Measurements from ENCODE around the gene IL17RE. TPM values are rescaled to one million over a fixed set of nuclear protein-coding genes. Genes with fewer than 3 reads are reported as not detected.

The IL17RE gene
- total and polyA plus RNA-seq, 2 of the 13 experiments (the other 11 are each of a cell fraction or from before 2014, with no cell fraction given): 14.5 to 24.1 TPM

DNA sequence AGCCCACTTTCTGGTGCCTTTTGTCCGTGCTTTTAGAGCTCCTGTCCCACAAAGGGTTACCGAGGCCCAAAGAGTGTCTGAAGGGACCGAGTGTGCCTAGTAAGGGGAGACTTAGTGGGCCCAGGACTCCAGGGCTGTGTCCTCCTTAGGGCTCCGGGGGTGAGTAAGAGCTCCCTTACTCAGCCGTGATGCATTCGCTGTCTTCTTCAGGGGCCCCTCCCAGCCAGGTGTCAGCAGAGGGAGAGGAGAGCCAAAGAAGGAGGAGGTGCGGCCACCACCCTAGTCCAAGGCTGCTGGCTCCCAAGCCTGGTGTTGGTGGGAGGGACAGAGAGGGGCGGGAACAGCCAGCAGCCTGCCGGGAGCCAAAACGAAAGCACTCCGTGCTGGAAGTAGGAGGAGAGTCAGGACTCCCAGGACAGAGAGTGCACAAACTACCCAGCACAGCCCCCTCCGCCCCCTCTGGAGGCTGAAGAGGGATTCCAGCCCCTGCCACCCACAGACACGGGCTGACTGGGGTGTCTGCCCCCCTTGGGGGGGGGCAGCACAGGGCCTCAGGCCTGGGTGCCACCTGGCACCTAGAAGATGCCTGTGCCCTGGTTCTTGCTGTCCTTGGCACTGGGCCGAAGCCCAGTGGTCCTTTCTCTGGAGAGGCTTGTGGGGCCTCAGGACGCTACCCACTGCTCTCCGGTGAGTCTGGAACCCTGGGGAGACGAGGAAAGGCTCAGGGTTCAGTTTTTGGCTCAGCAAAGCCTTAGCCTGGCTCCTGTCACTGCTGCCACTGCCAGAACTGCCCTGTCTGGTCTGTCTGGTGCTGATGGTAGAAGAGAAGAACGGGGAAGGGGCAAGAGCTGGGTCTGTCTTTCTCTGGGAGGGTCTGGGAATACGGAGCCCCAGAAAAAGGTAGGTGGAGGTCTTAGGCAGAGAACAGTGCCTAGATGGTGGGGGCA lies 14.4 kb downstream of the IL17RE start, which contains the start of gene IL17RC (continued):
- TF ChIP-seq ARNT2 (CRISPR knock-in tag; IDR thresholded peaks at IDR 0.05; ENCODE audit: low read depth): peak; percentile 74; the same call in 1 of the 2 replicates
- TF ChIP-seq TMF1 (CRISPR knock-in tag; IDR thresholded peaks at IDR 0.05; ENCODE audit: low read depth): no peak
- peak; percentile 35 for TF ChIP-seq RBM39 (IDR thresholded peaks at IDR 0.05; ENCODE audit: low read depth, low read length, poor library complexity, severe bottlenecking)
- TF ChIP-seq ZNF552 (CRISPR knock-in tag; IDR thresholded peaks at IDR 0.05; ENCODE audit: borderline replicate concordance): no peak
- TF ChIP-seq MED1 (CRISPR knock-in tag; IDR thresholded peaks at IDR 0.05): no peak
- no peak for TF ChIP-seq ZNF761 (CRISPR knock-in tag; conservative IDR thresholded peaks at IDR 0.05)
- TF ChIP-seq PITX1 (CRISPR knock-in tag; IDR thresholded peaks at IDR 0.05): no peak
- TF ChIP-seq ZNF678 (CRISPR knock-in tag; IDR thresholded peaks at IDR 0.05): no peak
- TF ChIP-seq ZNF615 (CRISPR knock-in tag; IDR thresholded peaks at IDR 0.05; ENCODE audit: borderline replicate concordance): no peak
- TF ChIP-seq, protein P1, sequence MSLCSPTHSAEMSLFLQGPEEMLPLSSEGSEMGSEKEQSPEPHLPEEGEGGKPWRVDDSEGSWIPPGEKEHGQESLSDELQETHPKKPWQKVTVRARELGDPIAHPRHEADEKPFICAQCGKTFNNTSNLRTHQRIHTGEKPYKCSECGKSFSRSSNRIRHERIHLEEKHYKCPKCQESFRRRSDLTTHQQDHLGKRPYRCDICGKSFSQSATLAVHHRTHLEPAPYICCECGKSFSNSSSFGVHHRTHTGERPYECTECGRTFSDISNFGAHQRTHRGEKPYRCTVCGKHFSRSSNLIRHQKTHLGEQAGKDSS (CRISPR knock-in tag; IDR thresholded peaks at IDR 0.05; ENCODE audit: borderline replicate concordance, low read depth): peak; percentile 41; the same call in 1 of the 2 replicates
- TF ChIP-seq MBNL3 (CRISPR knock-in tag; conservative IDR thresholded peaks at IDR 0.05): no peak
- TF ChIP-seq, protein P2, sequence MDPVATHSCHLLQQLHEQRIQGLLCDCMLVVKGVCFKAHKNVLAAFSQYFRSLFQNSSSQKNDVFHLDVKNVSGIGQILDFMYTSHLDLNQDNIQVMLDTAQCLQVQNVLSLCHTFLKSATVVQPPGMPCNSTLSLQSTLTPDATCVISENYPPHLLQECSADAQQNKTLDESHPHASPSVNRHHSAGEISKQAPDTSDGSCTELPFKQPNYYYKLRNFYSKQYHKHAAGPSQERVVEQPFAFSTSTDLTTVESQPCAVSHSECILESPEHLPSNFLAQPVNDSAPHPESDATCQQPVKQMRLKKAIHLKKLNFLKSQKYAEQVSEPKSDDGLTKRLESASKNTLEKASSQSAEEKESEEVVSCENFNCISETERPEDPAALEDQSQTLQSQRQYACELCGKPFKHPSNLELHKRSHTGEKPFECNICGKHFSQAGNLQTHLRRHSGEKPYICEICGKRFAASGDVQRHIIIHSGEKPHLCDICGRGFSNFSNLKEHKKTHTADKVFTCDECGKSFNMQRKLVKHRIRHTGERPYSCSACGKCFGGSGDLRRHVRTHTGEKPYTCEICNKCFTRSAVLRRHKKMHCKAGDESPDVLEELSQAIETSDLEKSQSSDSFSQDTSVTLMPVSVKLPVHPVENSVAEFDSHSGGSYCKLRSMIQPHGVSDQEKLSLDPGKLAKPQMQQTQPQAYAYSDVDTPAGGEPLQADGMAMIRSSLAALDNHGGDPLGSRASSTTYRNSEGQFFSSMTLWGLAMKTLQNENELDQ (CRISPR knock-in tag; IDR thresholded peaks at IDR 0.05; ENCODE audit: borderline replicate concordance): no peak
- no peak for TF ChIP-seq KDM3A (CRISPR knock-in tag; IDR thresholded peaks at IDR 0.05; ENCODE audit: low read depth)
- TF ChIP-seq, protein P3, sequence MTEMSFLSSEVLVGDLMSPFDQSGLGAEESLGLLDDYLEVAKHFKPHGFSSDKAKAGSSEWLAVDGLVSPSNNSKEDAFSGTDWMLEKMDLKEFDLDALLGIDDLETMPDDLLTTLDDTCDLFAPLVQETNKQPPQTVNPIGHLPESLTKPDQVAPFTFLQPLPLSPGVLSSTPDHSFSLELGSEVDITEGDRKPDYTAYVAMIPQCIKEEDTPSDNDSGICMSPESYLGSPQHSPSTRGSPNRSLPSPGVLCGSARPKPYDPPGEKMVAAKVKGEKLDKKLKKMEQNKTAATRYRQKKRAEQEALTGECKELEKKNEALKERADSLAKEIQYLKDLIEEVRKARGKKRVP (CRISPR knock-in tag; IDR thresholded peaks at IDR 0.05): no peak
- no peak for TF ChIP-seq KLF11 (CRISPR knock-in tag; IDR thresholded peaks at IDR 0.05)
- peak; percentile 80 for TF ChIP-seq ZNF652 (CRISPR knock-in tag; IDR thresholded peaks at IDR 0.05; ENCODE audit: borderline replicate concordance, low read depth)
- TF ChIP-seq, protein P4, sequence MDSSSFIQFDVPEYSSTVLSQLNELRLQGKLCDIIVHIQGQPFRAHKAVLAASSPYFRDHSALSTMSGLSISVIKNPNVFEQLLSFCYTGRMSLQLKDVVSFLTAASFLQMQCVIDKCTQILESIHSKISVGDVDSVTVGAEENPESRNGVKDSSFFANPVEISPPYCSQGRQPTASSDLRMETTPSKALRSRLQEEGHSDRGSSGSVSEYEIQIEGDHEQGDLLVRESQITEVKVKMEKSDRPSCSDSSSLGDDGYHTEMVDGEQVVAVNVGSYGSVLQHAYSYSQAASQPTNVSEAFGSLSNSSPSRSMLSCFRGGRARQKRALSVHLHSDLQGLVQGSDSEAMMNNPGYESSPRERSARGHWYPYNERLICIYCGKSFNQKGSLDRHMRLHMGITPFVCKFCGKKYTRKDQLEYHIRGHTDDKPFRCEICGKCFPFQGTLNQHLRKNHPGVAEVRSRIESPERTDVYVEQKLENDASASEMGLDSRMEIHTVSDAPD (CRISPR knock-in tag; IDR thresholded peaks at IDR 0.05): no peak
- no peak for TF ChIP-seq REXO4 (CRISPR knock-in tag; IDR thresholded peaks at IDR 0.05; ENCODE audit: borderline replicate concordance)
- TF ChIP-seq MTF1 (CRISPR knock-in tag; IDR thresholded peaks at IDR 0.05): no peak
- TF ChIP-seq NONO (IDR thresholded peaks at IDR 0.05): no peak
- TF ChIP-seq NONO (CRISPR knock-in tag; conservative IDR thresholded peaks at IDR 0.05): peak; percentile 60; the same call in 1 of the 2 replicates
- TF ChIP-seq POGZ (CRISPR knock-in tag; IDR thresholded peaks at IDR 0.05): no peak

Data from HepG2 (cell line).